T-helper 2 cell (primary cell): ENCODE data around the gene BANP.
"Not testable (repeated sequence)": the region's sequence is repeated elsewhere in the genome, so short reads cannot be mapped to it uniquely, and the experiment has no call there.

Source experiments
- DNase-seq, 5 experiments: peaks; one replicate each; pipeline versions ENCODE4 v3.0.0 to v3.0.0-alpha.2; 2012 to 2022

BANP gene

DNA sequence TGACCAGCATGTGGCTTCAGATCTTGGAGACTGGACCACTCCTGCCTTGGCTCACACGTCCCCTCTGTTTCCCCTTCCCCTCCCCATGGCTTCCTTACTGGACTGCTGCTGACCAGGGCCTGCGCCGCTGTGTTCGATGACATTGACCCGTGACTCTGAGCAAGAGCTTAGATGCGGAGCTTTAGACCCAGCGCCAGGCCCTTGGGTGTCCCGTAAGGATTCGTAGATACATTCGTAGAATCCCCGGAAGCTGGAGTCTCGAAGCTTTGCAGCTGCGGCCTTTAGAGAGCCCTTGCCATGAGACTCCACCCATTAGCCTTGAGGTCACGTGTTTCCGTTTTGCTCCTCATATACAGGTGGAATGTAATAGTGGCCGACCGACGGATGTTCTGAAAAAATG, 65.2 kb downstream of the BANP start:
- not testable (repeated sequence) for DNase-seq

DNA sequence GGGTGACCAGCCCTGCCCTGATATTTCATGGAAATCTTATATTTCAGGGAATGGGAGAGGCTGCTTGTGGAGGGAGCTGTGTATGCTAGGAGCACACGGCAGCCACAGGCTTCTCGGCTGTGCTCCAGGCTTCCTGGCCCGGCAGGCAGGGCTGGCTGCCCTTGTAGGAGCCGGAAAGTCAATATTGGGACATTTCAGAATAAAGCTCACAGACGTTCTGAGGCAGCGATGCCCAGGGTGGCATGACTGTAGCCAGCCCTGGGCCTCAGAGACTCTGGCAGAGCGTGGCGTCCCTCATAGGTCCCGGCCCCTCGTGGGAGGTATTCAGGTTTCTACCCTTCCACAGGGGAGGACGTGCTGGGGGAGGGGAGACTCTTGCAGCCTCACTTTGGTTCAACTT, 65.7 kb downstream of the BANP start:
- DNase-seq: no peak

DNA sequence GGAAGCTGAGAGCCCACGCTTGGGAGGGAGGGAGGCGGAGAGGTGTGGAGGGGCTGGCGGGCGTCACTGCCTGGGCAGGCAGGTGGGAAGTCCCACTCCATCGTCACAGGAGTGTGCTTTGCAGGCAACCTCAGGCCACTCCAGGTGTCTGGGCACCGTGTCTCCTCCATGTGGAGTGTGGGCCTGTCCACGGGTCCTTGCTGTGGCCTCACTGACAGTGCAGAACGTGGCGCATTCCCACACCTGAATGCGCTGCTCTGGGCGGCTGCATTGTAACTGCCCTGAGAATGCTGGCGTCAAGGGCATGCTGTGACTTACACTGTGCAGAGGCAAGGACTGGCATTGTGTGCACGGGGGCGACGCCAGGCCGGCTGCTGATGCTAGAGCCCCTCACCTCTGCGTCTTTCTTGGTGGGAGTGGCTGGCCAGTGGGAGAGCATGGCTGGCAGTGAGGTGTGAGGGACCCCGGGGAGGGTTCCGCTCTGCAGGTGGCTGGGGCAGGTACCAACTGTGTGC, 66.4 kb downstream of the BANP start:
- no peak for DNase-seq

DNA sequence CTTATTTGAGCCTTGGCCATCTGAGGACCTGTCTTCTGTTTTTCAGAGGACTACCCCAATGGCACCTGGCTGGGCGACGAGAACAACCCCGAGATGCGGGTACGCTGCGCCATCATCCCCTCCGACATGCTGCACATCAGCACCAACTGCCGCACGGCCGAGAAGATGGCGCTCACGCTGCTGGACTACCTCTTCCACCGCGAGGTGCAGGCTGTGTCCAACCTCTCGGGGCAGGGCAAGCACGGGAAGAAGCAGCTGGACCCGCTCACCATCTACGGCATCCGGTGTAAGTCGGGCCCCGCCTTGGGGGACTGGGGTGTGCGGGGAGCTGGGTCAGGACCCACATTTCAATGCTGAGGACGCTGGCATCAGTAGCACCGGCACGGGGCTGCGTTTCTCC, 67.1 kb downstream of the BANP start:
- not testable (repeated sequence) for DNase-seq

DNA sequence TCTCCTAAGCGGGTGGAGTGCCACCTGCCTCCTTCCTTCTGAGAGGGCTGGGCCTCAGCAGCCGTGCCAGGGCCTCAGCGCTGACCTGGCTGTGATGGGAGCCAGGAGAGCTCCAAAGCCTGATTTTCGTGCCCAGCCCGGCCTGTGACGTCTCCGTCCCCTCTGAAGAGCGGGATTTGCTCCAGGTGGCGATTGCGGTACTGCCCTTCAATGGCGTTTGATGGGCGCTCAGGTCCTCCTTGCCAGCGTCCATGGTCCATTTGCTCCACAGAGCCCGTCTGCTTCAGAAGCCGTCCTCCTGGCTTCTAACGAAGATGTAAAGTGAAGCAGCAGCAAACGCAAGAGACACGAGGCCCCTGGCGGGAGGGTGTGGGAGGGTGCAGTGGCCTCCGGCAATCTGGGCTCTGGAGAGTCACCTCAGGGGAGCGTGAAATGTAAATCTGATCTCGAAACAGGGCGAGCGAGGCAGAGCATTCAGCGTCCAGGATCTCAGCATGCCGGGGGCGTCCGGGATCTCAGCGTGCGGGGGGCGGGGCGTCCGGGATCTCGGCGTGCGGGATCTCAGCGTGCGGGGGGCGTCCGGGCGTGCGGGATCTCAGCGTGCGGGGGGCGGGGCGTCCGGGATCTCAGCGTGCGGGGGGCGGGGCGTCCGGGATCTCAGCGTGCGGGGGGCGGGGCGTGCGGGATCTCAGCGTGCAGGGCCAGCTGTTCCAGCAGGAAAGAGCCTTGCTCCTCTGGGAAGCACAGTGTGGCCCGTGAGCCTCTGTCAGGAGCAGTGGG, 68.0 kb downstream of the BANP start:
- not testable (repeated sequence) for DNase-seq

DNA sequence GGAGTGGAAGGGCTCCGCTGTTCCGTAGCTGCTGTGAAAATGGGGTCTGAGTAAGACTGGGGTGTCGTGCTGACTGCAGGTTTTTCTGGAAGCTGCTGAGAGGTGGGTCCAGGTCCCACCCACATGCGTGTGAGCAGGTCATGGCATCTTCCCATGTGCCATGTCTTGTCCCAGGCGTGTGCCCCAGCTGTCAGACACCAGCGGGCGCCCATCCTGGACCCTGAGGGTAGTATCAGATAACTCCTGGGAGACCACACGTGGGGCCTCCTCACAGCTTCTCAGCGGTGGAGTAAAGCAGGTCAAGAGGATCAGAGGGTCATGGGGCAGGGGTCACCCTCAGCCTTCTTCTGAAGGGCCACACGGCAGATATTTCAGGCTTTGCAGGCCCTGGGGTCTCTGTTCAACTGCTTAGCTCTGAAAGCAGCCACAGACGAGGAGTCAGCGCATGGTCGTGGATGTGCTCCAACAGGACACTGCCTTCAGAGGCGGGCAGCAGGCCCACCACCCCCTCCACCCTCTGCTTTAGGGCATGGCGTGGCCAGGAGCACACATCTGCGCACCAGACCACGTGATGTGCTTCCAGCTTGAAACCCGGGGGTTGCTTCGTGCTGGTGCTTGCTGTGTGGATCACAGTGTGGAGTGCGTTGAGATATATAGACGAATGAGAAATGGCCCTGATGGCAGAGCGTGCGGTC, 68.7 kb downstream of the BANP start:
- no peak for DNase-seq

DNA sequence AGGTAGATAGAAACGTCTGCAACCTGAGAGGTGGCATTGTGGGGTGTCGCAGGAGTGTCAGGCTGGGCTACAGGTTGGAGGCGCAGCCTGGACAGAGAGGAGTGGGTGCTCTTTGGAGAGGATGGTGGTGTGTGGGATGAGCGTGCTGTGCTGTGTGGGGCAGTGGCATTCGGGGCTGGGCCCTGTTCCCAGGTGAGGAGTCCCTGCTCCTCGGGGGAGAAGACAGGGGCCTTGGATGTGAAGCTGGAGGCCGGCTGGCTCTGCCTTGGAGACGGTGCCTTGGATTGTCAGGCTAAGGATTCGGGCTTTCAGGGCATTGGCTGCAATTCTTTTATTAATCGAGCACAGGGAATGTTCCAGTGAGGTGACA, 69.3 kb downstream of the BANP start:
- DNase-seq: no peak

DNA sequence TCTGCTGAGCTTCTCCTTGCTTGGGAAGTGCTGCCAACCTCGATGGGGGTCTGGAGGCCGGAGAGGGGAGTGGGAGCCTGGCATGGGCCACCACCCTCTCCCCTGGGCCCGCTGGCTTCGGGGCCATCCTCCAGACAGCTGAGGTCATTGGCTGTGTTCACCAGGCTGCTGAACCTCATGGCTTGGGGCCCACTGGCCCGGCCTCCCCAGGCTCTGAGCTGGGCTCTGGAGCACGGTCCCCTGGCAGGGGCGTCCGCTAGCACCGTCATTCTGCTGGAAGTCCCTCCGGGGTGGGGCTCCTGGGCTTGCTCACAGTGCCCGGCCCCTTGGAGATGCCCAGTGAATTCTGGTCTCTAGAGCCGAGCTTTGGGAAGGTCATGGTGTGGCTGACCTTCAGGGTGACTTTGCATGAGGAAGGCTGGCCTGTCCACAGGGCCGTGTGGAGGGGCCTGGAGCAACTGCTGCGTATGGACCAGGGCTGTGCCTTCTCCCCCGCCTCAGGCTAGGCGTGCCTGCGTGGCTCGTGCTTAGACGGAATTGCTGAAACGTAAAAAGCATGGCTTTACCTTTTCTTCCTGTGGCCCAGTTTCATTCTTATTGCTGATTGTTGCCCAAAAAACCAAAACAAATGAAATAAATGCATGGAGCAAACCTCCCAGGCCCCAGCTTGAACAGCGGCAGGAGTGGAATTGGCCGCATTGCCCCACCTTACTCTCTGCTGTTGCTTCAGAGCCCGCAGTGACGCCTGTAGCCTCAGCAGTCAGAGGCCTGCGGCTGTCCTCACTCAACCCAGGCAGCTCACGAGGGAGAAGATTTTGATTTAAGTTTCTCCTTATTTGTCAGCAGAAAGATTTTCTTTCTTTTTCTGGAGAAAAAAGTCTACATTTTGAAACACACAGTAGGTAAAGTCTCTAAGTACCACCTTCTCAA, 70.1 kb downstream of the BANP start:
- DNase-seq: not testable (repeated sequence)

DNA sequence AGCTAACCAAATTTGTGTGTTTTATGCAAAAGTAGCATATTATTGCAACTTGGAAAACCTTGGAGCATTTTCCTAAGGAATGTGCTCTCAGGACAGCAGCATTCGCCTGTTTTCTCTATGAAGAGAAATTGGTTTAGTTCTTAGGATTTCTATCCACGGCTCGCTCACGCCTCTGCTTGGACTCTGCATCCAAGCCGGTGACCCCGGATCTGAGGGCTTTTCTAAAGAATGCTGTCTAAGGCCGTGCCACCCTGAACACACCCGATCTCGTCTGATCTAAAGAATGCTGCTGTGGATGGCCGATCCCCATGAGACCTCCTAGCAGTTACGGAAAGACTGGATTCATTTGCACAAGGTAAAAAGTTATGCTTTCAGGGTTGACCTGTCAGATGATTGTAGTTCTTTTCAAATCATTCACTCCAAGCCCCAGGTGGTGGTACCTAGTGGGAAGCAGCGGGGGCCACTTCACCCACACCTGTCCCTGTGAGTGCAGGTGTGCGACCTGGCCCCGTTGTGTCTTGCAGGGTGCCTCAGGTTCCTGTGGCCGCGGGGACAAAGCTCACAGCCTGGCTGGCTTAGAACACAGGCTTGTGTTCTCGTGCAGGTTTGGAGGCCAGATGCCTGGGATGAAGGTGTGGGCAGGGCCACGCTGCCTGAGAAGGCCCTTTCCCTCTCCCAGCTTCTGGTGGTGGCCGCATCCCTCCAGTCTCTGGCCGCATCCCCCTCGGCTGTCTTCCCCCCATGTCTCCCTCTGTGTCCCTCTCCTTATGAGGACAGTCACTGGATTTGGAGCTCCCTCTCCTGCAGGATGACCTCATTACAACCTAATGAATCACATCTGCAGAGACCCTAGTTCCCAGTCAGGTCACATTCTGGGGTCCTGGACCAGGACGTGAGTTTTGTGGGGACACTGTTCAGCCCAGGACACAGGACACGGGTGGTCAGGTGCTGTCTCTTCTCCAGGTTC, 71.1 kb downstream of the BANP start:
- no peak for DNase-seq

DNA sequence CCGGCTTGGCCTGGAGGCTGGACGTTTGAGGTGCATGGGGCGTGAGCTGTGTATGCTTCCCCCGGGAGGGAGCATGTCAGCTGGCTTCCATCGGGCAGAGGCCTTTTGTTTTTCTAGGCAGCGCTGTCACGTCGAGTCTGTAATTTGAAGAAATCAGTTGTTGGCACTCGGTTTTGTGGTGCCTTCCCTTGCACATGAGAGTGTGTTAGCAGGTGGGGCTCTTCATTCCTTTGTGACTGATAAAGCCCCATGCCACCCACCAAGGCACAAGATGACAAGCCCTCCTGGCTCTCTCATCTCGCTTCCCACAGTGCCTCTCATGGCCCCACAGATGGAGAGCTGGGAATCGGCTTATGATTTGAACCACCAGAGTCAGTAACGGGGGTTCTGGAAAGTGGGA, 72.1 kb downstream of the BANP start:
- DNase-seq: no peak

DNA sequence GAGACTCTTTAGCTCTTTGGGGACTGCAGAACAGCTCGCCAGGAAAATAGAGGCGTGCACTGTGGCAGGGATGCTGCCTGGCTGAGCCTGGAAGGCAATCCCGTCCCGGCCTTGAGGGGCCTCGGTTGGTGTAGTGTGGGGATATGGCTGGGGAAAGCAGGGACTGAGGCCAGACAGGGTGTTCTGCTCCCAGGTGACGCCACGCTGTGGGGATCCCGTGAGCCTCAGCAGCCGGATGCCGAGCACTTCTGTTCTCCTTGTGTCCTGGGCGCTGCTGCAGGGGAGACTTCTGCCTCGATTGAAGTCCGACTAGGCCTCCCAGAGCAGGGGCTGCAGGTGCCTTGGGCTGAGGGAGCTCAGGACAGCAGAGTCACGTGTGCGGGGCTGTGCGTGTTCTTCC, 72.6 kb downstream of the BANP start:
- no peak for DNase-seq

DNA sequence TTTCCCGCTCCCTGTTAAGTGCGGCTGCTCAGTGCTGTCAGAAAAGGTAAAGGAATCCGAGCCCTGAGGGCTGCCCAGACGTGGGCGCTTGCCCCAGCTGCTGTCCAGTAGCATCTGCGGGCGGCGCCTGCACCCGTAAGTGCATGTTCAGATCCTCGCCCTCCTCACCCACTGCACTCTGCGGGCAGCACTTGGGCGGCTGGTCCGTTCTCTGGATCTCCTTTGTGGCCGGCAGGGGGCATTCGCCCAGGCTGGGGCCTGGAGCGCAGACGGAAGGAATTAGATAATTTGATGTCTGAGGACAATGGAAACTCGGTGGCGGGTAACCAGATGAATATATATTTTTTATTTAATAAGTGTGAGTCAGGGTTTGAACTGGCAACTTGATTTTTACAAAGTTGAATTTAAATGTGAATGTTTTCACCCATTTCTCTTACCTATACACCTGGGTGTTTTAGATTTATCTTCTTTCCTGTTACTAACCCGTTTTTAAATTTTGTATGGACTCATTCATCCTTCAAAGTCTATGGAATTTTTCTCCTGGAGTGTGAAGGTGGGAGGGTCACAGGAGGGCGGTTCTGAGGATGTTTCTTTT, 73.4 kb downstream of the BANP start:
- not testable (repeated sequence) for DNase-seq

DNA sequence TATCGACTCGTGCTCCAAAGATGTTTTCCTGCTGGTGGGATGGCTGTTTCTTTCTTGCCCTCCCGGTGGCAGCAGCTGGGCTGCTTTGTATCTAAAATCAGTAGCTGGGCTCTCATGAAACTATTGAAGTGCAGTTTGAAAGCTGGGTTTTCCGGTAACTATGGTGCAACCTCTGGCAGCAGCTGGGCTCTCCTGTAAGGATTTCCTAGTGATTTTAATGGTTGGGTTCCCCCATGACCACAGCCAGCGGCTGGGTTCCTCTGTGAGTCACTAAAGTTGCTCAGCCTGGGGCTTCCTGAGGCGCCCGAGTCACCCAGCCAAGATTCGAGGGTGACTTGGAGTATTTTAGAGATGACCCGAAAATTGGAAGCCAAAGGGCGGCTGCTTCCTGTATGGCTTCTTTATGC, 73.9 kb downstream of the BANP start:
- peak in 1 of 5 experiments; percentile 12 for DNase-seq

DNA sequence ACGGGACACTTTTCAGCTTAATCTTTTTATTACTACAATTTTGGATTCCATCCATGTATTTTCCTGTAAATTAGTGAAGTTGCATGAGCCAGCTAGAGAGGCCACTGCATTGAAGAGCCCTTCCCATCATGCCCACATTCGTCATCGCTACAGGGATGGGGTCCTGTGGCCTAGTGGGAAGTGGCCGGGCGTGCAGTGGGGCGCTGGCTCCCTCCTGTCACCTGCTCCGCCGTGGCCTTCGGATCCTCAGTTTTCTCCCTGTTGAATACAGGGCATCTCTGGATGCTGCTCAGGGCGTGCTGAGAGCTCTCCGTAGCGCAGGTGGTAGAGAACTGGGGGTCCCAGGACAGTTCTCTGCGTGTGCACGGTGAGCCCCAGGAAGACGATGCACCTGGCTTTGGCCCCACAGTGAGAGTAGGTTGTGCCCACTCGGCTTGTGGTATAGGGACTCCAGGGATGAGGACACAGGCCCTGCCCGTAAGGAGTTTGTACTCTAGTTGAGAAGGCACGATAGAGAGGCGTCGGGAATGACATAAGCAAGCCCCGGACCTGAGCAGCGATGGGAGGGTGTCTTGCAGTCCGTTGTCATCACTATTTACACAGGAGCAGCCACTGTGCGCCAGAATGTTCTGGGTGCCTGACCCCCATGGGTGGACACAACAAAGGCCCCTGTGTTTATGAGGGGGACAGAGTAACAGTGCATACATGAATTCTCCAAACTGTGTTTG, 74.8 kb downstream of the BANP start:
- DNase-seq: not testable (repeated sequence)

DNA sequence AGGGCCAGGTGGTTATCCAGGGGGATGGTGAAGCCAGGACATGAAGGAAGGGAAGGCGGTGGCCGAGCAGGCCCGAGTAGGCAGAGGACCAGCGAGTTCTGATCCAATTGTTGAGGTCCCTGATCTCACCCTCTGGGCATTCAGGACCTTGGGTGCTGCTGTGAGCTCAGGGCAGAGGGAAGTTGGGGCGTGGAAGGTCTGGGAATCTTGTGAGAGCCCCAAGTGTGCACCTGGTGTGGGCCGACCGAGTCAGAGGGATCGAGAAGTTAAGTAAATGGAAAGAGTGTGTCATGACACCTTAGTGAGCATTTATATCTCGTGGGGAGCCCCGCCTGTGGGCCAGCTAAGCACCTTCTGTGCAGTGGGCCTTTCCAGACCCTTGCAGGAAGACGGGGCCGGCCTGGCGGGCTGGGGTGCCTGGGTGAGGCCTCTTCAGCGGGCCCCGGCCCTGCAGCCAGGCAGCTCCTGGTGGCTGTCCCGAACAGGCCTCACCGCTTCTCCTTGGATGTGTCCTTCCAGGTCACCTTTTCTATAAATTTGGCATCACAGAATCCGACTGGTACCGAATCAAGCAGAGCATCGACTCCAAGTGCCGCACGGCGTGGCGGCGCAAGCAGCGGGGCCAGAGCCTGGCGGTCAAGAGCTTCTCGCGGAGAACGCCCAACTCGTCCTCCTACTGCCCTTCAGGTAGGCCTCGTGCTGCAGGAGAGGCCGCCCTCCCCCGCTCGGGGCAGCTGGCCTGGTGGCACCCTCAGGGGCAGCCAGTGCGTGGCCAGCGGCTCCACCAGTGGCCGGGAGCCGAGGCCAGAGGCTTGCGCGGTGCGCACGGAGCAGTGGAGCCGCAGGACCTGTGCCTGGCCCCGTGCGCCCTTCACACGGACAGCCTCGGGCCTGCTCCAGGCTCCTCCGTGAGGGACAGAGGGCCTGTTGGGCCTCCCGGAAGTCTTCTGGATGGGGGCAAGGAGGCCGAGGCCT, 76.0 kb downstream of the BANP start:
- no peak for DNase-seq

DNA sequence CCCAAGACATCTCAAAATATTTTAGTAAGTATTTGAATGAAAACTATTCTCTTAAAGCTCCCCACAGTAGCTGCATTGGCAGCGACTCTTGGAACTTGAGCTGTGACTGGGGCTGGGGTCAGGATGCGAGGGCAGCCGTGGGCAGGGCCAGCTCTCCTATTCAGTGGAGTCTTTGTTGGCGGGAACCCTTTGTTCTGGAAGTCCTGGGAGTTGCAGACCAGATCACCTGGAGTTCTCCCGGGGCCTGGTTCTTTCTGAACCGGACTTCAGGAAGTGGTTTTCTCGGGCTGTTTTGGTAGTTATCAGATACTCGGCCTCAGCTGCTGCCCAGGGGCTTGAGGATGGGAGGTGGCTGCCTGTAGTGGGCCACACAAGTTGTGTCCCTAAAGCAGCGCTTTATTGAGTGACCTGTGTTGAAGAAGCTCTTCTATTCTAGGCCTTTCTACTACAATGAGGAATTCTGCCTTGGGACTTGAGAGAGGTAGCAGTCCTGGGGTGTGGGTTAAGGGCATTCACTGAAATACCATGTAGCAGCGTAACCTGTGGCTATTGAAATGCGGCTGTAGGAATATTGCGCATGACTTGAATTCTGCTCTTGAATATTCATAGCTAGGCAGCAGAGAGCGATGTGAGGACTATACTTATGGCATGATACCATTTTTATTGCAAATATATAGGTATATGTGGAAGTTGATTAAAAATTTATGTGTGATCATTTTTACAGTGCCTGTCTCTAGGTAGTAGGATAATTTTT, 77.1 kb downstream of the BANP start:
- DNase-seq: not testable (repeated sequence)

DNA sequence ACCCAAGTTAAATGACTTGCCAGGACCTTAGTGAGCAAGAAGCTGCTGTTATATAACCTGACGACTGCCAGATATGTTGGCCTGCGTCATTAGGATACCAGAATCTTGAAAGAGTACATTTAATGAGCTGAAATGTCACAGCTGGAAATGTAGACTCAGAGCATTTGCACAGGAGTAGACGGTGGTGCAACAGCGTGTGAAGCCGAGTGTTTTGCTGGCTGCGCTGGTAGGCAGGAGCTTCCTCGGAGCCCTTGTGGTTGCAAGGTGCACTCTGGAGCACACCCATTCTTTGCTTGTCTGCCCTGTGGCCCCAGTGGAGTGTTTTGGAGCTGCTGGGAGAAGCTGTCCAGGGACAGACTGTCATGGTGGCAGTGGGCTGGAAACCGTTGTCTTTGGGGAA, 79.3 kb downstream of the BANP start:
- DNase-seq: no peak

DNA sequence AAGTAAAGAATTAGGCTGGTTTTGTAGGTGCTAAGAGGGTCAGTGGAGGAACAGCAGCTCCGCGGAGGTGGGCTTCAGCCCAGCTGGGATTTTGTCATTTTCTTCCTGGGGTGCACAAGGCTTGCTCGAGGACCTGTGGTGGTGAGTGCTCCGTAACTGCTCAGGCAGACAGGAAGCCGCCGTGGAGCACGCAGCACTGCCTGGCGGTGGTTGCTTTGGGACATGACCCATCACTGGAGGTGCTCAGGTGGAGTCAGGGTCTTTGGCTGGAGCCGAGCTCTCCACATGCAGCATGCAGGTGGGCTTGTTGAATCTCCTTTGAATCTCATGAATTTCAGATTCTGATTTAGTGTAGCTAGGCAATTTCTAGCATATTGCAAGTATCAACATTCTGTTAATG, 79.7 kb downstream of the BANP start:
- not testable (repeated sequence) for DNase-seq
